SK-N-SH treated with all-trans-retinoic acid at 6 μM for 48 hours (cell line): ENCODE results near the gene UST.

Experiments used
- CSDC2 ChIP-seq: fragments of 250-450 bp; sonication (Bioruptor Pico); IDR thresholded peaks from 2 replicates; pipeline ENCODE4 v1.5.0; 2020; ENCODE audit warnings: mild to moderate bottlenecking, moderate library complexity
- ZC3H10 ChIP-seq: fragments of 250-450 bp; sonication (Bioruptor Pico); IDR thresholded peaks from 2 replicates; pipeline ENCODE4 v1.5.1; 2021; ENCODE audit warnings: mild to moderate bottlenecking, moderate library complexity
- TF ChIP-seq, protein P1 (sequence below): fragments of 250-450 bp; sonication (Bioruptor Pico); IDR thresholded peaks from 2 replicates; pipeline ENCODE4 v1.5.1; 2021; ENCODE audit warnings: mild to moderate bottlenecking, moderate library complexity

DNA sequence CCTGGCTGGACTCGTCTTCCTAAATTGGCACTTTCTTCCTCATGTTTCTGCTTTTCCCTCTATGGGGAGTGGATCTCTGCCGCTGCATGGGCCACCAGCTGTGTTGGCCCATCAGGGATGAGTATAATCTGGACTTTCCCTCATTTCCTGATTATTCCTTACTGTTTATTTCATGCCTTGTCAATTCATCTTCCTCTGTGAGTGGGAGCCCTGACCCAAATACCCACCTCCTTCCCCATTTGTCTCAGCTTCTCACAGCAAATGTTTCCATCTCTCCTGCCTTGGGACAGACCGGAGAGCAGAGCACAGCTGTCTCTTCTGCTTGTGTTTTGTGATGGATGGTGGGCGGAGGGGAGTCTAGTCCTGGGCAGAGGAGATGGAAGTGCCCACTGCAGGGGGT lies 212.7 kb downstream of the UST start:
- TF ChIP-seq CSDC2 (CRISPR knock-in tag) (no peak), ZC3H10 (no peak)
- TF ChIP-seq, protein P1, sequence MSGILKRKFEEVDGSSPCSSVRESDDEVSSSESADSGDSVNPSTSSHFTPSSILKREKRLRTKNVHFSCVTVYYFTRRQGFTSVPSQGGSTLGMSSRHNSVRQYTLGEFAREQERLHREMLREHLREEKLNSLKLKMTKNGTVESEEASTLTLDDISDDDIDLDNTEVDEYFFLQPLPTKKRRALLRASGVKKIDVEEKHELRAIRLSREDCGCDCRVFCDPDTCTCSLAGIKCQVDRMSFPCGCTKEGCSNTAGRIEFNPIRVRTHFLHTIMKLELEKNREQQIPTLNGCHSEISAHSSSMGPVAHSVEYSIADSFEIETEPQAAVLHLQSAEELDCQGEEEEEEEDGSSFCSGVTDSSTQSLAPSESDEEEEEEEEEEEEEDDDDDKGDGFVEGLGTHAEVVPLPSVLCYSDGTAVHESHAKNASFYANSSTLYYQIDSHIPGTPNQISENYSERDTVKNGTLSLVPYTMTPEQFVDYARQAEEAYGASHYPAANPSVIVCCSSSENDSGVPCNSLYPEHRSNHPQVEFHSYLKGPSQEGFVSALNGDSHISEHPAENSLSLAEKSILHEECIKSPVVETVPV (CRISPR knock-in tag) = no peak
